Mesendoderm (in vitro differentiated cells): ENCODE measurements around the gene LAG3.

Experiments used
- DNase-seq: peaks from one replicate; pipeline ENCODE4 v3.0.0; 2013
- H2AK5ac ChIP-seq: 2 replicates; pipeline ENCODE4 v1.6.1; 2013; ENCODE audit warnings: low read length, inconsistent platforms
- H2BK120ac ChIP-seq: 2 replicates; pipeline ENCODE4 v1.6.1; 2013; ENCODE audit warnings: low read depth, mild to moderate bottlenecking, low read length, moderate library complexity, mixed read lengths
- H2BK15ac ChIP-seq: replicated peaks from 2 replicates; pipeline ENCODE4 v1.6.1; 2013; ENCODE audit warnings: low read depth, mild to moderate bottlenecking, moderate library complexity
- H2BK5ac ChIP-seq: 2 replicates; pipeline ENCODE4 v1.6.1; 2013; ENCODE audit warnings: low read length, inconsistent platforms
- H3K18ac ChIP-seq: 2 replicates; pipeline ENCODE4 v1.6.1; 2013; ENCODE audit warnings: mild to moderate bottlenecking, low read length, mixed read lengths
- H3K23ac ChIP-seq: one replicate; pipeline ENCODE4 v1.6.1; 2013; ENCODE audit warnings: low read length
- H3K27ac ChIP-seq: 2 replicates; pipeline ENCODE4 v1.5.1; 2013; ENCODE audit warnings: low read depth, mild to moderate bottlenecking, inconsistent platforms, low read length, moderate library complexity
- H3K27me3 ChIP-seq: 2 replicates; pipeline ENCODE4 v1.6.1; 2013; ENCODE audit warnings: low read length, control low read depth, mild to moderate bottlenecking, inconsistent platforms; ENCODE audit not compliant: insufficient read depth, poor library complexity
- H3K36me3 ChIP-seq: 2 replicates; pipeline ENCODE4 v1.6.1; 2013; ENCODE audit warnings: low read length, inconsistent platforms; ENCODE audit not compliant: control insufficient read depth, insufficient read depth
- H3K4ac ChIP-seq: one replicate; pipeline ENCODE4 v1.6.1; 2013; ENCODE audit warnings: low read depth, mild to moderate bottlenecking, low read length, moderate library complexity
- H3K4me1 ChIP-seq: 2 replicates; pipeline ENCODE4 v1.6.1; 2013; ENCODE audit warnings: low read depth, low read length, inconsistent platforms; ENCODE audit not compliant: control insufficient read depth
- H3K4me2 ChIP-seq: 2 replicates; pipeline ENCODE4 v1.6.1; 2013; ENCODE audit warnings: low read length
- H3K4me3 ChIP-seq: 2 replicates; pipeline ENCODE4 v1.5.1; 2013; ENCODE audit warnings: mild to moderate bottlenecking, low read length
- H3K56ac ChIP-seq: one replicate; pipeline ENCODE4 v1.6.1; 2013; ENCODE audit warnings: low read length
- H3K79me1 ChIP-seq: 2 replicates; pipeline ENCODE4 v1.6.1; 2013; ENCODE audit warnings: low read length, inconsistent platforms
- H3K79me2 ChIP-seq: 2 replicates; pipeline ENCODE4 v1.6.1; 2013; ENCODE audit warnings: mild to moderate bottlenecking, low read length; ENCODE audit not compliant: control insufficient read depth, insufficient read depth
- H3K9ac ChIP-seq: 2 replicates; pipeline ENCODE4 v1.6.1; 2013; ENCODE audit warnings: low read length, inconsistent platforms
- H4K5ac ChIP-seq: one replicate; pipeline ENCODE4 v1.6.1; 2013; ENCODE audit warnings: low read length
- H4K8ac ChIP-seq: one replicate; pipeline ENCODE4 v1.6.1; 2013; ENCODE audit warnings: low read depth, mild to moderate bottlenecking, control low read depth, low read length, moderate library complexity
- WGBS: extraction: QIAGEN DNeasy Blood & Tissue Kit; methylation state at CpG from one replicate; pipeline ENCODE4 v1.1.7; 2013; ENCODE audit warnings: low lambda C conversion rate, missing lambda C conversion rate; ENCODE audit not compliant: insufficient coverage; ENCODE audit errors: extremely low coverage; 5-methylcytosine and 5-hydroxymethylcytosine counted together

Gene LAG3

GRCh38 chr12:6729186-6729585 lies 43.1 kb upstream of the LAG3 start:
- Histone ChIP-seq H3K36me3 (no peaks in the 10 kb centered on the region), H3K23ac (no peak overlapping the region), H4K8ac (no peak overlapping the region), H2AK5ac (no peak overlapping the region), H3K4me2 (no peak overlapping the region), H3K27ac (no peak overlapping the region), H2BK120ac (no peak overlapping the region), H3K79me2 (no peaks in the 10 kb centered on the region), H4K5ac (no peak overlapping the region), H2BK5ac (no peak overlapping the region), H2BK15ac (no peak overlapping the region), H3K79me1 (peaks cover 2% of the 10 kb centered on the region), H3K27me3 (no peaks in the 10 kb centered on the region), H3K4me3 (no peak overlapping the region), H3K18ac (no peak overlapping the region), H3K9ac (no peak overlapping the region), H3K4ac (no peak overlapping the region), H3K4me1 (no peaks in the 10 kb centered on the region), H3K56ac (no peak overlapping the region)
- DNase-seq, result no peak
- no CpG with 5 or more reads among the region's 18 CpGs for WGBS

- no peak for DNase-seq
- Histone ChIP-seq H4K8ac (no peak overlapping the region), H3K18ac (no peak overlapping the region), H3K4me1 (no peaks in the 10 kb centered on the region), H2BK15ac (no peak overlapping the region), H3K4ac (no peak overlapping the region), H3K27me3 (no peaks in the 10 kb centered on the region), H2BK5ac (no peak overlapping the region), H4K5ac (no peak overlapping the region), H3K4me3 (no peak overlapping the region), H3K56ac (no peak overlapping the region), H3K23ac (no peak overlapping the region), H3K27ac (no peak overlapping the region), H3K36me3 (no peaks in the 10 kb centered on the region), H3K9ac (no peak overlapping the region), H3K79me1 (peaks cover 2% of the 10 kb centered on the region), H3K4me2 (no peak overlapping the region), H3K79me2 (no peaks in the 10 kb centered on the region), H2AK5ac (no peak overlapping the region), H2BK120ac (no peak overlapping the region)
- WGBS, result no CpG with 5 or more reads among the region's 8 CpGs
These were observed 42.2 kb upstream of the LAG3 start for GRCh38 chr12:6730169-6730568.

DNA sequence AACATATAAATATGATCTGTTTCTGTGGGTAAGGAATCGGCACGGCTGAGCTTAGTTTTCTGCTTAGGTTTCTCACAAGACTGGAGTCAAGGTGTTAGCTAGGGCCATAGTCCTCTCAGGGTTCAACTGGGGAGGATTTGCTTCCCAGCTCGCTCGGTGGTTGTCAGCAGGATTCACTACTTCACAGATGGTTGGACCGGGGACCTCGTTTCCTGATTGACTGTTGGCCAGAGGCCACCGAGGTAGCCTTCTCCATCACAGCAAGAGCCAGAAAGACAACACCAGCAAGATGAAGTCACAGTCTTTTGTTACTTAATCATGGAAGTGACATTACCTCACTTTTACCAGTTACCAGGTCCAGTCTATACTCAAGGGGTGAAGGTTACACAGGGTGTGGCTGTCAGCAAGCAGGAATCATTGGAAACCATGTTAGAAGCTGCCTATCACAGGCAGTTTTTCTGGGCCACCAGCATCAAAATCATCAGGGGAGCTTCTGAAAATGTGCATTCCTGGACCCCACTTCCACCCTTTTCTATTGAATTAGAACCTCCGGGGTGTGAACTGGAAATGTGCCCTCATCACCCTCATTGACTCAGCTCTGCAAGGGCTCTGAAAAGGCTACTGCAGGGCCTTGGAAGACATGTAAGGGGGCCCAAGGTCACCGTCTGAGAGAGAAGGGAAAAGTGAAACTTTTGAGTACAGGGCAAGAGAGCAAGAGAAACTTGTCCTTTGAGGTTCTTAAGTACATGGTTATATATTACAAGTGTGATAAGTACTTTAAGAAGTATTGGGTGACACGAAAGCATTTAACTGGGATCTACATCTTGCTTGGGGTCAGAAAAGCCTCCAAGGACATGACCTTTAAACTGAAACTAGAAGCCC lies 37.6 kb upstream of the LAG3 start:
- H2BK120ac ChIP-seq, result no peak overlapping the region
- H3K4me3 ChIP-seq, result no peak overlapping the region
- no peak overlapping the region for H3K56ac ChIP-seq
- DNase-seq, result no peak
- H3K27me3 ChIP-seq, result no peaks in the 10 kb centered on the region
- no peak overlapping the region for H2BK15ac ChIP-seq
- H2AK5ac ChIP-seq, result no peak overlapping the region
- no peak overlapping the region for H4K8ac ChIP-seq
- H3K4me2 ChIP-seq, result no peak overlapping the region
- no peak overlapping the region for H4K5ac ChIP-seq
- H3K9ac ChIP-seq, result no peak overlapping the region
- WGBS, result no CpG with 5 or more reads among the region's 10 CpGs
- H3K79me2 ChIP-seq, result no peaks in the 10 kb centered on the region
- no peak overlapping the region for H3K23ac ChIP-seq
- H3K4me1 ChIP-seq, result no peaks in the 10 kb centered on the region
- H3K4ac ChIP-seq, result no peak overlapping the region
- H2BK5ac ChIP-seq, result no peak overlapping the region
- H3K27ac ChIP-seq, result no peak overlapping the region
- H3K79me1 ChIP-seq, result no peaks in the 10 kb centered on the region
- no peak overlapping the region for H3K18ac ChIP-seq
- H3K36me3 ChIP-seq, result no peaks in the 10 kb centered on the region

DNA sequence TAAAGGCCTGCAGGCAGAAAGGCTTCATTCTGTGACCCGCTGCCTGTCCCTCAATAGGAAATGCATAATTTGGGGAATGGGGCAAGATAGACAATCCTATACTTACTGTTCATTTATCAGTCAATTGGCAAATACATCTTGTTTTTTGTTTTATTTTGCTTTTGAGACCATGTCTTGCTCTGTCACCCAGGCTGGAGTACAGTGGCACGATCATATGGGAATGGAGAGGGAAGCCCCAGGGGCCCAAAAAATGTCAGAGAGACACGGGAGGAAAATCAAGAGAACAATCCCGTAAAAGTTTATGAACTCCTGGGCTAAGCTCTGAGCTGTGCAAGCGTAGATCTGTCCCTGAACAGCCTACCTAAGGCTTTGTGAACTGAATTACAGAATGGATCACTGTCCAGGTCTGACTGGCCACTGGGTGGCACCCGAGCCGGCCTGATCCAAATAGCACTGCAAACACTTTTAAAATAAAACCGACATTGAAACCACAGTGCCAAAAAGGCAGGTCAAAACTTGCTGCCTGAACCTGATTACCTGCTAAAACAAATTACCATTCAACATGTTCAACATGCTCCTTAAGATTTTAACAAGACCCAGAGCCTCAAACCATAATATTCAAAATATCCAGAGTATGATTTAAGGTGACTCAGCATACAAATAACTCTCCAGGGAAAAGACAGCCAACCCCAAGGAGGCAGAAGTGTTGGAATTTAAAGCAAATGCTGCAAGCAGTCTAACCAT lies 36.7 kb upstream of the LAG3 start:
- no peak overlapping the region for H2AK5ac ChIP-seq
- no peaks in the 10 kb centered on the region for H3K4me1 ChIP-seq
- H2BK120ac ChIP-seq, result no peak overlapping the region
- H3K23ac ChIP-seq, result no peak overlapping the region
- H4K5ac ChIP-seq, result no peak overlapping the region
- H3K56ac ChIP-seq, result no peak overlapping the region
- no peaks in the 10 kb centered on the region for H3K27me3 ChIP-seq
- no peak overlapping the region for H3K27ac ChIP-seq
- no peak overlapping the region for H3K9ac ChIP-seq
- no CpG with 5 or more reads among the region's 8 CpGs for WGBS
- no peak overlapping the region for H3K18ac ChIP-seq
- H3K4ac ChIP-seq, result no peak overlapping the region
- H3K79me2 ChIP-seq, result no peaks in the 10 kb centered on the region
- H4K8ac ChIP-seq, result no peak overlapping the region
- no peak overlapping the region for H2BK5ac ChIP-seq
- no peak overlapping the region for H3K4me2 ChIP-seq
- DNase-seq, result peak; percentile 60
- no peak overlapping the region for H2BK15ac ChIP-seq
- no peaks in the 10 kb centered on the region for H3K36me3 ChIP-seq
- H3K4me3 ChIP-seq, result no peak overlapping the region
- no peaks in the 10 kb centered on the region for H3K79me1 ChIP-seq

- H3K79me1 ChIP-seq, result no peaks in the 10 kb centered on the region
- no peak overlapping the region for H2AK5ac ChIP-seq
- no peak overlapping the region for H3K27ac ChIP-seq
- no peaks in the 10 kb centered on the region for H3K4me1 ChIP-seq
- H3K4me3 ChIP-seq, result no peak overlapping the region
- H3K18ac ChIP-seq, result no peak overlapping the region
- H3K27me3 ChIP-seq, result no peaks in the 10 kb centered on the region
- no peak overlapping the region for H4K8ac ChIP-seq
- H3K79me2 ChIP-seq, result no peaks in the 10 kb centered on the region
- H2BK120ac ChIP-seq, result no peak overlapping the region
- no peak overlapping the region for H3K4ac ChIP-seq
- H3K56ac ChIP-seq, result no peak overlapping the region
- no peak overlapping the region for H3K9ac ChIP-seq
- H4K5ac ChIP-seq, result no peak overlapping the region
- DNase-seq, result no peak
- H3K23ac ChIP-seq, result no peak overlapping the region
- WGBS, result no CpG with 5 or more reads among the region's 5 CpGs
- no peaks in the 10 kb centered on the region for H3K36me3 ChIP-seq
- no peak overlapping the region for H2BK5ac ChIP-seq
- no peak overlapping the region for H2BK15ac ChIP-seq
- H3K4me2 ChIP-seq, result no peak overlapping the region
These were observed 35.6 kb upstream of the LAG3 start for GRCh38 chr12:6736754-6737153.
